Suprapubic skin (tissue), 4 donors: Measurements from ENCODE around the gene CPA1. TPM values are rescaled to one million over a fixed set of nuclear protein-coding genes. Genes with fewer than 3 reads are reported as not detected.

Experiments used
- DNase-seq, 2 donors: peaks; one replicate each; pipeline ENCODE4 v3.0.0-alpha.2; 2019; ENCODE audit warnings: low spot score in 2 of 2
- H3K27ac ChIP-seq: fragments of 200-600 bp; sonication (generic); one replicate; pipeline ENCODE4 v1.5.1; 2019
- H3K27me3 ChIP-seq: fragments of 200-600 bp; sonication (generic); one replicate; pipeline ENCODE4 v1.5.1; 2019
- H3K36me3 ChIP-seq: fragments of 200-600 bp; sonication (generic); one replicate; pipeline ENCODE4 v1.5.1; 2019
- H3K4me1 ChIP-seq: fragments of 200-600 bp; sonication (generic); one replicate; pipeline ENCODE4 v1.5.1; 2019
- H3K4me3 ChIP-seq: fragments of 200-600 bp; sonication (generic); one replicate; pipeline ENCODE4 v1.5.1; 2019; ENCODE audit warnings: mild to moderate bottlenecking
- H3K9me3 ChIP-seq: fragments of 200-600 bp; sonication (generic); one replicate; pipeline ENCODE4 v1.5.1; 2019
- EP300 ChIP-seq: sonication (generic); formaldehyde crosslinking; IDR thresholded peaks from one replicate; pipeline ENCODE4 v1.6.1; 2017; ENCODE audit warnings: antibody characterized with exemption
- POLR2A ChIP-seq, 2 donors: fragments of 450-650 bp; IDR thresholded peaks; one replicate each; pipeline ENCODE4 v1.6.1; 2017; ENCODE audit warnings: antibody characterized with exemption in 2 of 2, mild to moderate bottlenecking in 2 of 2, moderate library complexity in 2 of 2
- POLR2AphosphoS5 ChIP-seq, 3 donors: sonication (generic); formaldehyde crosslinking; IDR thresholded peaks; one replicate each; pipeline ENCODE4 v1.6.1; 2017; ENCODE audit warnings: antibody characterized with exemption in 3 of 3
- WGBS: methylation state at CpG from one replicate; pipeline ENCODE4 v1.1.5; 2018; 5-methylcytosine and 5-hydroxymethylcytosine counted together
- total RNA-seq, 4 donors: library from RNA; depleted of rRNA; stranded (reverse); fragments of >200 nt; gene quantifications; one replicate each; pipeline ENCODE4 v1.1.0, GENCODE V29; 2016
- TF ChIP-seq, protein P1 (sequence below), 2 donors: fragments of 200-600 bp in 1 of 2; fragments of 450-650 bp in 1 of 2; sonication (generic) in 1 of 2; IDR thresholded peaks; one replicate each; pipeline ENCODE4 v1.5.1; 2016 to 2019; ENCODE audit warnings: antibody characterized with exemption in 2 of 2, mild to moderate bottlenecking in 1 of 2, moderate library complexity in 1 of 2

Gene CPA1
- total RNA-seq, 4 donors from 2014 or later = not detected

DNA sequence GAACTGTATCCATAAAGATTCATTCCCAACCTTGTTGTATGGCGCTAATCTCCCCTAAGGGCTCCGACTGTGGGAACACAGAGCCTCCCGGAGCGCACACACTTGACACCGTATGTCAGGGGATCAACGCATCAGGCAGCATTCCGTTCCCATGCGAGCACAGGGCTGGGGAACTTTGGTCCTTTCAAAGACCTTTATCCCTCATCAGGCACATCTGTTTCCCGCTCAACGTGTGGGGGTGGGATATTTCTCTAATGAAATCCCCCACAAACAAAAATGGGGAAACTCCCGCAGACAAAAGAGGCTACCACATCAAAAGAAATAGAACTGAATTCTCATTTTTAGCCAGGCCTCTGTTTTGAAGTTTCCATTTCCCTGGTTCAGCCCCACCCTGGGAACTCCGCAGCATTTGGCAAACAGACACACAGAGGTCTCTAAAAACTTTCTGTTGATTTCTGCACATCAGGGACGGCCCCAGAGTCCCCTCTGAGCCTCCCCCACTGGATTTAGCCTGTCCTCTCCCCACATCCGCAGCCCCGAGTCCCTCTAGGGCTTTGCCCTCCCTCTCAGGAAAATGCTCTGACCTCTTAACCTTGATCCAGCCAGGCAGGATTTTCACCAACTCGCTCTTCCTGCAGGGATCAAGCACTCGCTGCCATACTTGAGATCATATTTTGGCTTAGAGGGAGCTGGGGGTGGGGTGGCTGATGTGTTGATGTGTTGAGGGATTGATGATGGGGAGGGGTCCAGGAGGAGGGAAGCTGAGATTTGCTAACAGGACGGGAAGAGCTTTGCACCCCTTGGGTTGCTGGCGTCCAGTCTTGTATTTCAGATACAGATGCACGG lies 29.1 kb upstream of the CPA1 start:
- peak in 1 of 2 donors; percentile 79 for DNase-seq
- Histone ChIP-seq H3K27ac (peak overlapping the region; percentile 67), H3K36me3 (no peaks in the 10 kb centered on the region), H3K4me1 (peaks cover 41% of the 10 kb centered on the region), H3K4me3 (no peak overlapping the region), H3K9me3 (no peaks in the 10 kb centered on the region), H3K27me3 (no peaks in the 10 kb centered on the region)
- TF ChIP-seq EP300 (no peak), POLR2AphosphoS5 (IDR thresholded peaks at IDR 0.05) (no peak), POLR2A (IDR thresholded peaks at IDR 0.05) (no peak)
- TF ChIP-seq, protein P1, sequence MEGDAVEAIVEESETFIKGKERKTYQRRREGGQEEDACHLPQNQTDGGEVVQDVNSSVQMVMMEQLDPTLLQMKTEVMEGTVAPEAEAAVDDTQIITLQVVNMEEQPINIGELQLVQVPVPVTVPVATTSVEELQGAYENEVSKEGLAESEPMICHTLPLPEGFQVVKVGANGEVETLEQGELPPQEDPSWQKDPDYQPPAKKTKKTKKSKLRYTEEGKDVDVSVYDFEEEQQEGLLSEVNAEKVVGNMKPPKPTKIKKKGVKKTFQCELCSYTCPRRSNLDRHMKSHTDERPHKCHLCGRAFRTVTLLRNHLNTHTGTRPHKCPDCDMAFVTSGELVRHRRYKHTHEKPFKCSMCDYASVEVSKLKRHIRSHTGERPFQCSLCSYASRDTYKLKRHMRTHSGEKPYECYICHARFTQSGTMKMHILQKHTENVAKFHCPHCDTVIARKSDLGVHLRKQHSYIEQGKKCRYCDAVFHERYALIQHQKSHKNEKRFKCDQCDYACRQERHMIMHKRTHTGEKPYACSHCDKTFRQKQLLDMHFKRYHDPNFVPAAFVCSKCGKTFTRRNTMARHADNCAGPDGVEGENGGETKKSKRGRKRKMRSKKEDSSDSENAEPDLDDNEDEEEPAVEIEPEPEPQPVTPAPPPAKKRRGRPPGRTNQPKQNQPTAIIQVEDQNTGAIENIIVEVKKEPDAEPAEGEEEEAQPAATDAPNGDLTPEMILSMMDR (IDR thresholded peaks at IDR 0.05) = no peak
- WGBS = 42% methylated on average over 20 of the region's 20 CpGs

DNA sequence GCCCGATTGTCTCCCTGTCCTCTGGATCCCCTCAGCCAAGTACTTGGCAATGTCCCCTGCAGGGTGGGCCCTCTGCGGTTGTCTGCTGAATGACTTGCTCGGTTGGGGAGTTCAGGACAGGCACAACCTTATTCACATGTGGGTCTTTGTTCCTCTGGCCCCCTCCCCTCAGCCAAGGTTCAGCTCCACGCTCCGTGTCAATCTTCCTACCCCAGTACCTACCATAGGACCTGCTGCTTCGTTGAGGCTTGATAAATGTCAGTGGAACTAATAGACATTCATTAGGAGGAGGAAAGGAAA lies 28.6 kb upstream of the CPA1 start:
- peaks cover 47% of the 10 kb centered on the region for H3K4me1 ChIP-seq
- WGBS = 53% methylated on average over 6 of the region's 6 CpGs
- no peaks in the 10 kb centered on the region for H3K36me3 ChIP-seq
- no peak for DNase-seq
- TF ChIP-seq, protein P1 (IDR thresholded peaks at IDR 0.05) = no peak
- TF ChIP-seq POLR2A (IDR thresholded peaks at IDR 0.05) (no peak), EP300 (no peak), POLR2AphosphoS5 (IDR thresholded peaks at IDR 0.05) (no peak)
- no peaks in the 10 kb centered on the region for H3K27me3 ChIP-seq
- H3K4me3 ChIP-seq = no peak overlapping the region
- peak overlapping the region; percentile 67 for H3K27ac ChIP-seq
- no peaks in the 10 kb centered on the region for H3K9me3 ChIP-seq

DNA sequence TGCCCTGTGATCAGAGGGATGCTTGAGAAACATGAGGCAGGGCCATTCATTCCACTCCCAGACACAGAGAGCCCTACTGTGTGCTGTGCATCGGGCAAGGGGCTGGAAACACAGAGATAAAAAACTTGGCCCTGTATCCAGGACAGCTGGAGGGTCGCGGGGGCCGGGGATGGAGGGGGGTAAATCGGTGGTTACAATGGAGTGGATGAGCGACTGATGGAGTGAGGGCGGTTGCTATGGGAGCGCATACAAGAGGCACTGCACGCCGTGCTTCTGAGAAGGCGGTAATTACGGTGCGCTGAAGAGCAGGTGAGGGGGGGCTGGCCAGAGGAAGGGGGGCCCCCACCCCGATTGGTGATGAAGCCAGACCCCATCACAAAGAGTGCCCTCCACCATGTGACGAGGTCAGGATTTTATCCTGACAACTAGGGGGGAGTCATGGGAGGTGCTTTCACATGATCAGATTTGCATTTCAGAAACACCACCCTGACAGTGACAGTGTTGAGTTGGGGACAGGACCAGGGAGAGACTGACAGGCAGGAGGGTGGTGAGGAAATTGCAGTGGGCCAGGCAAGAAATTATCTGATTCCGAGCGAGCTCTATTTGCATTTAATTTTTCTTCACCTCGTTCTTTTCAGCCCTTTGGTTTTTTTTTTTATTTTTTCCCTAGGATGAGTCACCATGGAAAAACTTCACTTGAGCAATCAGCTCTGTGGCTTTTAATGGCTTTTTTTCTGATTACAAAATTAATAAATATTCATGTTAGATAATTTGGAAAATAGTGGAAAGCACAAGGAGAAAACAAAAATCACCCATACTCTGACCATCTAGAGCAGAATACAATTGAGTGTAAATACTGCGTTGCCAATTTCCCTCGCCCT lies 27.9 kb upstream of the CPA1 start:
- Histone ChIP-seq H3K4me3 (peak overlapping the region; percentile 10), H3K27me3 (no peaks in the 10 kb centered on the region), H3K4me1 (peaks cover 54% of the 10 kb centered on the region), H3K9me3 (no peaks in the 10 kb centered on the region), H3K36me3 (no peaks in the 10 kb centered on the region), H3K27ac (peak overlapping the region; percentile 67)
- DNase-seq = peak in 1 of 2 donors; percentile 77
- no peak for TF ChIP-seq POLR2AphosphoS5 (IDR thresholded peaks at IDR 0.05)
- TF ChIP-seq POLR2A (IDR thresholded peaks at IDR 0.05) = no peak
- TF ChIP-seq EP300 = no peak
- TF ChIP-seq, protein P1 (IDR thresholded peaks at IDR 0.05) = no peak
- WGBS = 48% methylated on average over 20 of the region's 20 CpGs

DNA sequence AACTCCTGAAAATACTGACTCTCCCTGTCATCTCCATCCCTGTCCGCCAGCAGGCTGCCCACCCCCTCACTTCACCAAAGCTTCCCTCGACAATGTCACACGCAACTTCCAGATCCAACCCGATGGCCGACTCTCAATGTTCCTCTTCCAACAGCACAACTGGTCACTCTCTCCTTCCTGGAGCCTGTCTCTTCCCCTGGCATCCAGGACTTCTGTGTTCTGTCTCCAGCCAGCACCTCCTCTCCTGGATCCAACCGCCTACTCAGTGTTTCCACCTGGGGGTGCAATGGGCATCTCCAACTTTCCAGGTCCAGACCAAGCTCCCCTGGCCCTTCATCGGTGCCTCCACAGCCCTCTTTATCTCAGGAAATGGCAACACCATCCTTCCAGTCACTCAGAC lies 27.1 kb upstream of the CPA1 start:
- H3K36me3 ChIP-seq = no peaks in the 10 kb centered on the region
- TF ChIP-seq EP300 (no peak), POLR2A (IDR thresholded peaks at IDR 0.05) (no peak), POLR2AphosphoS5 (IDR thresholded peaks at IDR 0.05) (no peak)
- TF ChIP-seq, protein P1 (IDR thresholded peaks at IDR 0.05) = no peak
- H3K4me1 ChIP-seq = peaks cover 57% of the 10 kb centered on the region
- 89% methylated on average over 7 of the region's 7 CpGs for WGBS
- H3K27ac ChIP-seq = no peak overlapping the region
- no peak overlapping the region for H3K4me3 ChIP-seq
- peak in 1 of 2 donors; percentile 68 for DNase-seq
- no peaks in the 10 kb centered on the region for H3K9me3 ChIP-seq
- no peaks in the 10 kb centered on the region for H3K27me3 ChIP-seq
